Measurements from ENCODE around the gene IL1RN. TPM values are rescaled to one million over a fixed set of nuclear protein-coding genes. Genes with fewer than 3 reads are reported as not detected.

The IL1RN gene
- total RNA-seq, 4 donors from 2014 or later, result 129 to 147 (median 135) TPM

DNA sequence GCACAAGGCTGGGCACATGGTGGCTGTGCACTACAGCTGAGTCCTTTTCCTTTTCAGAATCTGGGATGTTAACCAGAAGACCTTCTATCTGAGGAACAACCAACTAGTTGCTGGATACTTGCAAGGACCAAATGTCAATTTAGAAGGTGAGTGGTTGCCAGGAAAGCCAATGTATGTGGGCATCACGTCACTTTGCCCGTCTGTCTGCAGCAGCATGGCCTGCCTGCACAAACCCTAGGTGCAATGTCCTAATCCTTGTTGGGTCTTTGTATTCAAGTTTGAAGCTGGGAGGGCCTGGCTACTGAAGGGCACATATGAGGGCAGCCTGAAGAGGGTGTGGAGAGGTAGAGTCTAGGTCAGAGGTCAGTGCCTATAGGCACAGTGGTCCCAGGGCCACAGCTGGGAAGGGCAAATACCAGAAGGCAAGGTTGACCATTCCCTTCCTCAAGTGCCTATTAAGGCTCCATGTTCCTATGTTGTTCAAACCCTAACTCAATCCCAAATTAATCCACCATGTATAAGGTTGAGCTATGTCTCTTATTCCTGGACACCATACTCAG lies 2.2 kb downstream of the IL1RN start:
- H3K36me3 ChIP-seq, result peaks cover 32% of the 10 kb centered on the region

DNA sequence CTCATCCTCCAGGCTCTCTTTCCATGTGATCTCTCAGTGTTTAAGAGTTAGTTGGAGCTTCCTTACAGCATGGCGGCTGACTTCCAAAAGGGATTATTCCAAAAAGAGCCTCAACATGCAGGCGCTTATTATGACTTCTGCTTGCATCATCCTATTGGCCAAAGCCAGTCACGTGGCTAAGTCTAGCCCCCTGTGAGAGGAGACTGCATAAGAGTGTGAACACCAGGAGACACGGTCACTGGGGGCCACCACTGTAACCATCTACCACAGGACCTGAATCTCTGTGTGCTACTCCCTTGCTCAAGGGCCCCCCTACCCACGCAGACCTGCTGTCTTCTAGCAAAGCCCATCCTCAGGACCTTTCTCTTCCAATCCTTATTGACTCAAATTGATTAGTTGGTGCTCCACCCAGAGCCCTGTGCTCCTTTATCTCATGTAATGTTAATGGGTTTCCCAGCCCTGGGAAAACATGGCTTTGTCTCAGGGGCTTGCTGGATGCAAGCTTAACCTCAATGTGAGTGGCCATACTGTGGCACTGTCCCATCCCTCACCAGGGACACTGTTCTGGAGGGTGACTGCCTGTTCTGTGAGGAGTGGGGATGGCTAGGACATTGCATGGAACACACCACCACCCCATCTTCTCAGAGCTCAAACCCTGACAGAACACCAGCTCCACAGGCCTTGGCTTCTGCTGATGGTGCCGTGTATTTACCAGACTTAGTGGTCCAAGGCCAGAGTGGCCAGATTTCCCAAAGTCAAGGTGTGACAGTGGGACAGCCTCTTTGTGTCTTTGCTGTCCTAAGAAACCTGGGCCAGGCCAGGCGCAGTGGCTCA lies 4.2 kb downstream of the IL1RN start:
- H3K9me3 ChIP-seq, result no peaks in the 10 kb centered on the region
- no peaks in the 10 kb centered on the region for H3K27me3 ChIP-seq
- TF ChIP-seq POLR2A (IDR thresholded peaks at IDR 0.05) (no peak), POLR2AphosphoS5 (IDR thresholded peaks at IDR 0.05) (no peak), EP300 (IDR thresholded peaks at IDR 0.05) (no peak)
- TF ChIP-seq, protein P1, sequence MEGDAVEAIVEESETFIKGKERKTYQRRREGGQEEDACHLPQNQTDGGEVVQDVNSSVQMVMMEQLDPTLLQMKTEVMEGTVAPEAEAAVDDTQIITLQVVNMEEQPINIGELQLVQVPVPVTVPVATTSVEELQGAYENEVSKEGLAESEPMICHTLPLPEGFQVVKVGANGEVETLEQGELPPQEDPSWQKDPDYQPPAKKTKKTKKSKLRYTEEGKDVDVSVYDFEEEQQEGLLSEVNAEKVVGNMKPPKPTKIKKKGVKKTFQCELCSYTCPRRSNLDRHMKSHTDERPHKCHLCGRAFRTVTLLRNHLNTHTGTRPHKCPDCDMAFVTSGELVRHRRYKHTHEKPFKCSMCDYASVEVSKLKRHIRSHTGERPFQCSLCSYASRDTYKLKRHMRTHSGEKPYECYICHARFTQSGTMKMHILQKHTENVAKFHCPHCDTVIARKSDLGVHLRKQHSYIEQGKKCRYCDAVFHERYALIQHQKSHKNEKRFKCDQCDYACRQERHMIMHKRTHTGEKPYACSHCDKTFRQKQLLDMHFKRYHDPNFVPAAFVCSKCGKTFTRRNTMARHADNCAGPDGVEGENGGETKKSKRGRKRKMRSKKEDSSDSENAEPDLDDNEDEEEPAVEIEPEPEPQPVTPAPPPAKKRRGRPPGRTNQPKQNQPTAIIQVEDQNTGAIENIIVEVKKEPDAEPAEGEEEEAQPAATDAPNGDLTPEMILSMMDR (IDR thresholded peaks at IDR 0.05), result no peak
- peaks cover 32% of the 10 kb centered on the region for H3K36me3 ChIP-seq
- no peak overlapping the region for H3K4me3 ChIP-seq
- H3K27ac ChIP-seq, result no peak overlapping the region
- no peak for DNase-seq (ENCODE audit: low spot score in 2 of 2)
- peaks cover 3% of the 10 kb centered on the region for H3K4me1 ChIP-seq
- 90% methylated on average over 6 of the region's 7 CpGs for WGBS

More for the DNA sequence above, 2.2 kb downstream of the IL1RN start:
- H3K4me1 ChIP-seq, result peaks cover 8% of the 10 kb centered on the region
- H3K9me3 ChIP-seq, result no peaks in the 10 kb centered on the region
- TF ChIP-seq EP300 (IDR thresholded peaks at IDR 0.05) (no peak), POLR2AphosphoS5 (IDR thresholded peaks at IDR 0.05) (no peak), POLR2A (IDR thresholded peaks at IDR 0.05) (no peak)
- TF ChIP-seq, protein P1 (IDR thresholded peaks at IDR 0.05), result no peak
- 81% methylated on average over 2 of the region's 2 CpGs for WGBS
- no peak overlapping the region for H3K4me3 ChIP-seq
- DNase-seq (ENCODE audit: low spot score in 2 of 2), result no peak
- H3K27ac ChIP-seq, result no peak overlapping the region
- H3K27me3 ChIP-seq, result no peaks in the 10 kb centered on the region

DNA sequence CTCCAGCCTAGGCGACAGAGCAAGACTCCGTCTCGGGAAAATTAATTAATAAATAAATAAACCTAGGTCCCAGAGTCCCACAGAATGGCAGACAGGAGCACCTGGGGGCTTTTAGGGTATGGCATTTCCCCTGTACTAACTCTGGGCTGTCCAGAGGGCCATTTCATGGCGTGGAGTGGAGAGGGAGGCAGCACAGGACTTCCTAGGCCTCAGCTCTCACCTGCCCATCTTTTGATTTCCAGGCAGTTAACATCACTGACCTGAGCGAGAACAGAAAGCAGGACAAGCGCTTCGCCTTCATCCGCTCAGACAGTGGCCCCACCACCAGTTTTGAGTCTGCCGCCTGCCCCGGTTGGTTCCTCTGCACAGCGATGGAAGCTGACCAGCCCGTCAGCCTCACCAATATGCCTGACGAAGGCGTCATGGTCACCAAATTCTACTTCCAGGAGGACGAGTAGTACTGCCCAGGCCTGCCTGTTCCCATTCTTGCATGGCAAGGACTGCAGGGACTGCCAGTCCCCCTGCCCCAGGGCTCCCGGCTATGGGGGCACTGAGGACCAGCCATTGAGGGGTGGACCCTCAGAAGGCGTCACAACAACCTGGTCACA lies 5.1 kb downstream of the IL1RN start:
- peaks cover 32% of the 10 kb centered on the region for H3K36me3 ChIP-seq
- no peaks in the 10 kb centered on the region for H3K27me3 ChIP-seq
- 92% methylated on average over 17 of the region's 17 CpGs for WGBS
- DNase-seq (ENCODE audit: low spot score in 2 of 2), result no peak
- no peak overlapping the region for H3K4me3 ChIP-seq
- TF ChIP-seq, protein P1 (IDR thresholded peaks at IDR 0.05), result no peak
- no peak for TF ChIP-seq POLR2AphosphoS5 (IDR thresholded peaks at IDR 0.05)
- no peak for TF ChIP-seq EP300 (IDR thresholded peaks at IDR 0.05)
- no peak for TF ChIP-seq POLR2A (IDR thresholded peaks at IDR 0.05)
- no peaks in the 10 kb centered on the region for H3K9me3 ChIP-seq
- H3K4me1 ChIP-seq, result peaks cover 3% of the 10 kb centered on the region
- no peak overlapping the region for H3K27ac ChIP-seq

DNA sequence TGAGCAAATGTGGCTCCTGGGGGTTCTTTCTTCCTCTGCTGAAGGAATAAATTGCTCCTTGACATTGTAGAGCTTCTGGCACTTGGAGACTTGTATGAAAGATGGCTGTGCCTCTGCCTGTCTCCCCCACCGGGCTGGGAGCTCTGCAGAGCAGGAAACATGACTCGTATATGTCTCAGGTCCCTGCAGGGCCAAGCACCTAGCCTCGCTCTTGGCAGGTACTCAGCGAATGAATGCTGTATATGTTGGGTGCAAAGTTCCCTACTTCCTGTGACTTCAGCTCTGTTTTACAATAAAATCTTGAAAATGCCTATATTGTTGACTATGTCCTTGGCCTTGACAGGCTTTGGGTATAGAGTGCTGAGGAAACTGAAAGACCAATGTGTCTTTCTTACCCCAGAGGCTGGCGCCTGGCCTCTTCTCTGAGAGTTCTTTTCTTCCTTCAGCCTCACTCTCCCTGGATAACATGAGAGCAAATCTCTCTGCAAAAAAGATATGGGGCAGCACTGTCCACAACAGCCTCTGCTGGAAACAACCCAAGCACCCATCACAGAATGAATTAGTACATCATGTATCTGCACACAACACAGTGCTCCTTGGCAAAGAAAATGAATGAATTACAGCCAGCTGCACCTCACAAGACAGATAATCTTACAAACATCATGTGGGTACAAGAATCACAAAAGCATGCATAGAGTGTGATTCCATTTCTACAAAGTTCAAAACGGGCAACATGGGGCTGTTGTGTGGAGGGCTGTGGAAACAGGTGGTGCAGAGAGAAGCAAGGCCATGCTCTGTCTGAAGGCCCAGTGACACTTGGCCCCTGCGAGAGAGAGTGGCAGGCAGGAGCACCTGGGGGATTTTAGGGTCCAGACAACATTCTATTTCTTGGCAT lies 6.6 kb downstream of the IL1RN start:
- 57% methylated on average over 7 of the region's 7 CpGs for WGBS
- Histone ChIP-seq H3K9me3 (no peaks in the 10 kb centered on the region), H3K27me3 (no peaks in the 10 kb centered on the region), H3K36me3 (peaks cover 27% of the 10 kb centered on the region), H3K4me1 (peaks cover 11% of the 10 kb centered on the region), H3K4me3 (no peak overlapping the region), H3K27ac (no peak overlapping the region)
- no peak for DNase-seq (ENCODE audit: low spot score in 2 of 2)
- TF ChIP-seq, protein P1 (IDR thresholded peaks at IDR 0.05), result no peak
- TF ChIP-seq EP300 (IDR thresholded peaks at IDR 0.05) (no peak), POLR2AphosphoS5 (IDR thresholded peaks at IDR 0.05) (no peak), POLR2A (IDR thresholded peaks at IDR 0.05) (no peak)

All from suprapubic skin (tissue), 4 donors.